ENCODE data around the gene LEKR1. TPM values are rescaled to one million over a fixed set of nuclear protein-coding genes. Genes with fewer than 3 reads are reported as not detected.
"Not testable (repeated sequence)": the region's sequence is repeated elsewhere in the genome, so short reads cannot be mapped to it uniquely, and the experiment has no call there.

The LEKR1 gene
- polyA plus RNA-seq, 4 donors: 2.0 to 3.0 (median 2.6) TPM

DNA sequence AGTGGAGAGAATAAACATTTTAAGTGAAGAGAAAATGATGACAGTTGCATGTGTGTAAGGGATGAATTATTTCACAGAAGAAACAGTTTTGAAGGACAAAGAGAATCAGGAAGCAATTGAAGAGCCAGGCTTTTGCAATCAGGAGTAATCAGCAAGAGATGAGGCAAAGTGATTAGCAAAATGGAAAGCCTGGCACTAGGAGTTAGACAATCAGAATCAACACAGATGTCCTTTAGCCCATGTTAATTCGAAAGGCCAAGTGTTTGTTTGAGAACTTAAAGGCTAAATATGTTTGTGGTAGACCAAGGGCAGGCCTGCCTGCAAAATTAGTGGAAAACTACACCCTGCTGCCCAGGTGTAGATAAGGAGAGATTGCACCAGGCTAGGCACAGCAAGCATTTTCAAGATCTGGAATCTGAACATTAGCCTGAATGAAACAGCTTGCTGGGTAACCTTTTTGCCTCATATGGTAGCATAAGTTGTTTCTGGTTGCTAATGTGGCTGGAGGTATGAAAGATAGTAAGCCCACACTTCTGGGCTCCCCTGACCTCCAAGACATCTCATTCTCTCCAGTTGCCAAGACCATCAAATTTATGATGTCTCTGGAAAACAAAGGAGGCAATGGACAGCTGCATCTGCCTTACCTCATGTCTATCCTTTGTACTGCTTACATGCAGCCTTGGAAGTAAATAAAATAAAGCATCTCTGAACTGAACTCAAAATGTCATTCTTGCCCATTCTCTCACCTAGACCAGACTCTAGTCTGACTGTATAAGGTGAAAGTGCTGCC is 22.0 kb upstream of the LEKR1 start:
- no peak for DNase-seq (ENCODE audit: low read depth in 4 of 4, low spot score in 3 of 4)

- no peak for DNase-seq (ENCODE audit: low read depth in 4 of 4, low spot score in 3 of 4)
Observed at GRCh38 chr3:156806698-156807097, 19.5 kb upstream of the LEKR1 start.

DNA sequence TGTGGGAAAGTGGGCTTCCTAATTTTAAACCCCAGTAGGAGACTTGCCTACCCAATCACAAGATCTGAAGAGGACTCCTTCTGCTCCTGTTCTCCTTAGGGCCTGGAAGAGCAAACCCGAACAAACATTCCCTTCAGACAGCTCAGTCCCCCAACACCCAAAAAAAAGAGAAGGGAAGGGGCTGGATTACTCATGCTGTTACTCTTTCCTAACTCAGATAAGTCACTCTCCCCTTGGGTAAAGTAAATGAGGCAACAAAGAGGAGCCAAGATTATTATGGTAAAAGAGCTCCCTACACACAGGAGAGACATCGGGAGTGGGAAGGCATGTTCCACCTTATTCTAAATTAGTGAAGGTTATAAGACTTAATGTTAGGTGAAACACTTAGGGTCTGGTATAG is 18.1 kb upstream of the LEKR1 start:
- DNase-seq (ENCODE audit: low read depth in 4 of 4, low spot score in 3 of 4): no peak

DNA sequence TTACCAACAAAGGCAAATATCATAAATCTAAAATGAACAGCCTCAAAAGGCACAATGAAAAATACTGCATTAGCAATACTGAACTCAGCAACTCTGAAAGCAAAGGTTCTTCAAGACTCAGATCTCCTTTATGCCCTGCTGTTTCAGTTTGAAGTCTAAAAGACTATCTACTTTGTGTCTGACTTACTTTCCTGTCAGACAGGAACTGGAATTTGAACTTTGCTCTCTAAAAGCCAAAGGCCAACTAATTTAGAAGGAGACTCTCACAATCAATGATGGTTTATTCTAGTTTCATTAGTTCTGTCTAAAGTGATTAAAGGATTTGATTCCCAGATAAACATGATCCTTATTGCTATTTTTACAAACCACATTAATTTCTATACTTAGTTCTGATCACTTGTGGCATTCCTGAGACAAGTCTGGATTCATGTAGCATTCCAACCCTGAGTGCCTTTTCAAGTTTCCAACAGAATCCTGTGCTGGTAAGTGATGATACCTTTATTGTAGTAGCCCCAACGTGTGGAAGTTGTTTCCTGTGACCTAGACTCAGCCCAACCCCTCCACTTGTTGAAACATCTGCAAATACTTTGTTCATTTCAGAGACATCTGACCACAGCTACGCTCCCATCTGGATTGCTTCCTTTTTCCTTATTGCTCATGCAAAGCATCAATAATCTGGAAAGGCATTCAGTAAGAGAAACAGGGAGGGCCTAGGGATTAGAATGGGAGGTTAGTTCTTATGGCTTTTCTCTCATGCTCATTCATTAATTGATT is 14.9 kb upstream of the LEKR1 start:
- DNase-seq (ENCODE audit: low read depth in 4 of 4, low spot score in 3 of 4): no peak

- DNase-seq (ENCODE audit: low read depth in 4 of 4, low spot score in 3 of 4): no peak
Observed at GRCh38 chr3:156812521-156813335, 13.4 kb upstream of the LEKR1 start.

DNA sequence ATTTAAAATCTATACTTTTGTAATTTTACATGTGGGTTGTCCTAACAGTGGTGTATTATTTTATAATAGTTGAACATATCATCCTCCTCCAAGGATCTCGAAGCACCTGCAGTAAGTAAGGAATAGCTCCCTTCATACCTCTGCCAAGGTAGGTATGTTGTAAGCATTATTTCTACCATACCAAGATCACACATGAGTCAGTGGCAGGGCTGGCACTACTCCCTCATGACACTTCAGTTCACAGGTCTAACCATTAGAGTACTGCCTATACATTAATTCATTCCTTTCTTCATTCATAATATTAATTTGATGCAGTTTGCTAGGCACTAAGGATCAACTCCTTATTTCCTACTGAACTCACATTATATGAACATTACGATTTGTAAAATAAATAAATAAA is 11.9 kb upstream of the LEKR1 start:
- DNase-seq (ENCODE audit: low read depth in 4 of 4, low spot score in 3 of 4): no peak

GRCh38 chr3:156816091-156816793 is 9.9 kb upstream of the LEKR1 start:
- DNase-seq (ENCODE audit: low read depth in 4 of 4, low spot score in 3 of 4): peak in 1 of 4 donors; percentile 34

DNA sequence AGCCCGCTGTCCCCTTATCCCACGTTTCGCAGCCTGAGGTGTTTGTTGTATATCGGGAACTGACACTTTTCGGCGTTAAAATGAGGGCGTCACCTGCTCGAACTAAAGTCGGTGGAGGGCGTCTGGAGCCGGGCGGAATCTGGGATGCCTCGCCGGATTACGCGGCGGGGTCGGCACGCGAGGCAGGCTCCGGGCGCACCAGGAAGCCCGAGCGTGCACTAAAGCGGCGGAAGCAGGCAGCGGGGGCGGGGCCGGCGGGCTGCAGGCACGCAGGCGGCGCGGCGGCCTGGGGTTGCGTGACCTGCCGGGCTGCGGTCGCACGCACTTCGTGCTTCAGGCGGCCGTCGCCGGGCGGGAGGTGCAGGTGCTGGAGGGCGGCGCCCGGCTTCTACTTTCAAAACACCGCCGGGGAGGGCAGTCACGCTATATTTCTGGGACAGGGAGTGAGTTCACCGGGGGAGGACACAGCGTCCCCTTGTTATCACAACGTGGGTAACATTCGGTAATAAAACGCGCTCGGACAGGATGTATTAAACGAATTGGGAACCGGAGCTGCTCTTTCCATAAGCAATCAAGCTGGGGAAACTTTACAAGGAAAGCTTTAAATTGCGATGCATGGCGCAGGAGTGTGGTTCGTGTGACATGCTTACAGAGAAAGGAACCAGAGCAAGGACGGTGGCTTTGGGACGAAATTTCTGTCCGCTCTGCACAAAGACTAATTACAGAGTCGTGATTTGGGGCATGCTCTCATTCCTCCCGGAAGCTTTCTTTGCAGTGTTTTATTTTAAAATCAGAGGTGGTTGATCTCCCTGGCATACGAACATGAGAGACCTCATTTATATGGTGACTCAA is 9.1 kb upstream of the LEKR1 start:
- DNase-seq (ENCODE audit: low read depth in 4 of 4, low spot score in 3 of 4): peak in 3 of 4 donors; percentile 51 to 66 (median 59)

DNA sequence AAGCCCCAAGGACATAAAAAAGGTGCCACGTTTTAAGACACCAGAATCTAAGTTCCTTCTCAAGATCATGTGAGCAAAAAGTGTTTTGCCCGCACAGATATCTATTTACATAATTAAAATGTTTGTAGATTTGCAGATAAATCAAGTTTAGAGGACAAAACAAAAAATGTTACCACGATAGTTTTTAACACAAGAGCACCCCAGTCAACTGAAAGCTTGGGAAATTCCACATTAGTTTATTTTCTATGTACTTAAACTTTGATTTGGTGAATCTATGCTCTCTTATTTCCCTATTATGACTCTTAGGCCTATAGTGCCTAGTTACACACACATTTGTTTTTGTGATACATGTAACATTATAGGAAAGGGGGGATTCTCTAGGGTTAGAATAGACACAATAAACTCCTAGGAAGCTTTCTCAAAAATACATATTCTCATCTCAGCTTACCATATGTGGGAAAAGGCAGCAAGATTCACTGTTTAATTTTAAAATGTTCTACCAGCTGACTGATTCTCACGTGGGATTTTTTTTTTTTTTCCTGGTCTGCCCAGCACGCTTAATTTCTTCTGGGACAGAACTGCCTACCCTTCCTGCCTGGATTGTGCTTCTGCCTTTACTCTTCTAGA is 8.4 kb upstream of the LEKR1 start:
- DNase-seq (ENCODE audit: low read depth in 4 of 4, low spot score in 3 of 4): no peak

GRCh38 chr3:156818273-156818651 is 7.9 kb upstream of the LEKR1 start:
- no peak for DNase-seq (ENCODE audit: low read depth in 4 of 4, low spot score in 3 of 4)

- no peak for DNase-seq (ENCODE audit: low read depth in 4 of 4, low spot score in 3 of 4)
Observed at GRCh38 chr3:156818890-156819289, 7.3 kb upstream of the LEKR1 start.

- DNase-seq (ENCODE audit: low read depth in 4 of 4, low spot score in 3 of 4): no peak
Observed at GRCh38 chr3:156819842-156820691, 6.1 kb upstream of the LEKR1 start.

DNA sequence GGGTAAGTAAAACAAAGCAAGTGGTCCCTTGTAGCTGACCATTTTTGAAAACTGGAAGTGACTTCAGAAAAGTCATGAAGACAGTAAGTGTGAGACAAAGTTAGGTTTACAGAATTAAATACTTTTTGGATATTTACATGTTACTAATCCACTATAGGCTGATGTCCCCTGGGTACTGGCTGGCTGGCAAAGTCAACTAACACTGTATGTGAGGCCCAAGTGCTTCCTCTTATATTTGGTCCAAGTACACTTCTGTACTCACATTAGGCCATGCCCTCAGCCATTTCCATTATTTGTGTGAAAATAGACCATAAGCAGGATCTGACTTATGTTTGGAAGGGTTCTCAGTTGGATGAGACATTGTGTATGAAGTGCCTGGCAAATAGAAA is 5.5 kb upstream of the LEKR1 start:
- DNase-seq (ENCODE audit: low read depth in 4 of 4, low spot score in 3 of 4): no peak

GRCh38 chr3:156822626-156823260 is 3.4 kb upstream of the LEKR1 start:
- not testable (repeated sequence) for DNase-seq (ENCODE audit: low read depth in 4 of 4, low spot score in 3 of 4)

- no peak for DNase-seq (ENCODE audit: low read depth in 4 of 4, low spot score in 3 of 4)
Observed at GRCh38 chr3:156825795-156826143, 384 bp upstream of the LEKR1 start.

DNA sequence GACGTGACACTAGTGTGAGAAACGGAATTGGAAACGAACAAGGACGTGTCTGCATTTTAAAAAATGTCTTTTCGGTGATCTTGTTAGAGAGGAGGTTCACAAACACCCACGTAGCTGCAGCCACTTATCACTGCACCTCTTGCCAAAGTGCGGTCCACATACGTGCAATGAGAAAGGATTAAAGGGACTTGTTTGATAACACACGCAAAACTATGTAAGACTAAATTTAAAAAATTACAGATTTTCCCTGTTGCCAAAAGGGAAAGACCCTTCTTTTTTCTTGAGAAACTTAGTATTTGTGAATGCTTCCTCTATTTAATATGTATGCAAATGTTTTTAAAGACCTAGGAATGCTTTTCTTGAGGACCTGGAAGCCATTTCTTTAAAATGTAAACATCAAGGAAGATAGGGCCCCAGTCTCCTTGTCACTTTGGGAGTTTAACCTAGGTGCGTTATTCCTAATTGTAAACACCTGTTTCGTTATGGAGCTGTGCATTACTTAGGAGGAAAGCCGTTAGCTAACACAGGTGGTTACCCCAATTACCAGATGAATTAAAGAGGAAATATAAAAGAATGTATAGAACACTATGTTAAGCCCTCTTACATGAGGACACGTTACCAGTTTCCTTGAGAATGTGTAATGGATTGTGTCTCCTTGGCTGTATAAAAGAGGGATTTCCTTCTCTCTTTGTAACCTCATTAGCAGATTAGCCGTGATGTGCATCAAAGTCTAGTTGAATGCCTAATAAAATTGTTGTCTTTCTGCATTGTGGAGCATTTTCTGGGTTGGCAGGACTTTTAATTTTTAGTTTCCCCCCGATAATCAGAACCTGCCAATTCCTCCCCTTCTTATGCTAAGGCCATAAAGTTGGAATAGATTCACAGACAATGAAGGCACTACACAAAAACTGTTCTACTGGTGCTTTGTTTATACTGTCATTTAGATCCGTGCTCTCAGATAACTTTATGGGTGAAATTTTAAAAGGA is 1.0 kb downstream of the LEKR1 start:
- peak in 1 of 4 donors; percentile 36 for DNase-seq (ENCODE audit: low read depth in 4 of 4, low spot score in 3 of 4)

GRCh38 chr3:156831006-156831405 is 4.9 kb downstream of the LEKR1 start:
- DNase-seq (ENCODE audit: low read depth in 4 of 4, low spot score in 3 of 4): no peak
